22Rv1 (cell line): ENCODE results near the gene KLHL17.
"Not testable (repeated sequence)": the region's sequence is repeated elsewhere in the genome, so short reads cannot be mapped to it uniquely, and the experiment has no call there.

Experiments used
- H3K27ac ChIP-seq: fragments of 450-650 bp; 2 replicates; pipeline ENCODE4 v1.5.1; 2017
- CTCF ChIP-seq: fragments of 450-650 bp; IDR thresholded peaks from 2 replicates; pipeline ENCODE4 v1.5.1; 2017; ENCODE audit warnings: mild to moderate bottlenecking
- ZFX ChIP-seq: fragments of 450-650 bp; IDR thresholded peaks from 2 replicates; pipeline ENCODE4 v1.6.1; 2017; ENCODE audit warnings: antibody characterized with exemption, borderline replicate concordance

KLHL17 gene

GRCh38 chr1:984476-984814, 24.1 kb downstream of the KLHL17 start:
- TF ChIP-seq ZFX (no peak), CTCF (peak; percentile 20)
- no peak overlapping the region for H3K27ac ChIP-seq

- TF ChIP-seq CTCF (no peak), ZFX (no peak)
Measured at GRCh38 chr1:985126-985525, 24.7 kb downstream of the KLHL17 start.

GRCh38 chr1:988061-988460, 27.7 kb downstream of the KLHL17 start:
- not testable (repeated sequence) for H3K27ac ChIP-seq

More at GRCh38 chr1:985126-985525, 24.7 kb downstream of the KLHL17 start:
- H3K27ac ChIP-seq, result no peak overlapping the region

- H3K27ac ChIP-seq, result not testable (repeated sequence)
Measured at GRCh38 chr1:991275-991674, 30.9 kb downstream of the KLHL17 start.

- TF ChIP-seq CTCF (no peak), ZFX (no peak)
- H3K27ac ChIP-seq, result no peak overlapping the region
Measured at GRCh38 chr1:991895-992294, 31.5 kb downstream of the KLHL17 start.

GRCh38 chr1:992362-992761, 32.0 kb downstream of the KLHL17 start:
- no peak overlapping the region for H3K27ac ChIP-seq
- TF ChIP-seq ZFX, result no peak
- no peak for TF ChIP-seq CTCF

- no peak overlapping the region for H3K27ac ChIP-seq
- TF ChIP-seq CTCF, result no peak
- TF ChIP-seq ZFX, result no peak
Measured at GRCh38 chr1:993379-993995, 33.1 kb downstream of the KLHL17 start.

- not testable (repeated sequence) for H3K27ac ChIP-seq
Measured at GRCh38 chr1:994546-994945, 34.2 kb downstream of the KLHL17 start.
